Nucleus accumbens (tissue), 56 donors: Measurements from ENCODE around the gene FAM200C.

Experiments
- DNase-seq, 56 donors: peaks; one replicate each; lab custom pipeline; 2025; lab: John Stamatoyannopoulos, UW

The FAM200C gene

DNA sequence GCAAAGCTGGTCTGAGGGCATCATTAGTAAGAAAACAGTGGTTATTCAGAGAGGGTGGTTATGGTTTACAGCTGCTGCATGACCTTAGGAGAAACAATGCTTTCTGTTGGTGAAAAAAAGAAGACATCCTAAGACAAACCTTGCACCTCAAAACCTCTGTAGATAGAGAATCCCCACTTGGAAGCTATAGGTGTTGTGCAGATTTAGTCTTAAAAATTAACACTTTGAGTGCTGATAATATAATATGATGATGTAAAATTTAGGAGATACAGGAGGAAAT lies 20.4 kb upstream of the FAM200C start:
- DNase-seq = no peak

- no peak for DNase-seq
These were observed 19.8 kb upstream of the FAM200C start for GRCh38 chr5:160419458-160420330.

- peak in 55 of 56 donors; percentile 16 to 94 (median 85) for DNase-seq
These were observed 19.0 kb upstream of the FAM200C start, which contains the start of gene SLU7 for GRCh38 chr5:160418561-160419457. SLU7 (minus strand) TSS chr5:160419081; CDS start chr5:160415294, 3,787 bp downstream.

DNA sequence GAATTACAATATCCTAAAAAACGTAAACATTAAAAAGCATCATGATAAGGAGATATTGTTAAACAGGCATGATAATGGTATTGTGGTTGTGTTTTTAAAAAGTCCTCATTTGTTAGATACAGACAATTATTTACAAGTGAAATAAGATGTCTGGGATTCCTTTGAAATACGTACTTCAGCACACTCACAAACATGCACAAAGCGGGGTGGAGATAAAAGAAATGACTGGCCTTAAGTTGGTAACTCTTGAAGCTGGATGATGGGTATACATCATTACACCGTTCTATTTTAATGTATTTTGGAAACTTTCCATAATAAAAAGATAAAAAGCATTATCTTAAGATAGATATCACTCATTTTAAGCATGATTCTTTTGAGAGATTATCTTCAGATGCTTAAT lies 1.0 kb downstream of the FAM200C start:
- no peak for DNase-seq

DNA sequence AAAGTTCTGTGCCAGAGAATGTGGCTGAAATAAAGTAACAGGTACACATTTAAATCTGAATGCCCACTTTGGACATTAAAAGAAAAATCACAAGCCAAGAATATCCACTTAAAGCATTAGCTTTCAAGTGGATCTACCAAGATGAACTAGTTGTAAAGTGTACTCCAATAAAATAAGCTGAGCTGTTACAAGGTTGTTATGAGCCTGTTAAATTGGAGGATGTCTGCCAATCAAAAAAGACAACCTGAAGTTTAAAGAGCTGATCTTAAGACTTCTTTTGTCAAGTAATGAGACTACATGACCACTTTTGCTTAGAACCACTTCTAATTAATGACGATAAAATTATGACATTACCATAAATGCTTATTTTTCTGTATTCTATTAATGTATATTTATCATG lies 2.4 kb downstream of the FAM200C start:
- no peak for DNase-seq

GRCh38 chr5:160395111-160395510 lies 4.7 kb downstream of the FAM200C start:
- no peak for DNase-seq

DNA sequence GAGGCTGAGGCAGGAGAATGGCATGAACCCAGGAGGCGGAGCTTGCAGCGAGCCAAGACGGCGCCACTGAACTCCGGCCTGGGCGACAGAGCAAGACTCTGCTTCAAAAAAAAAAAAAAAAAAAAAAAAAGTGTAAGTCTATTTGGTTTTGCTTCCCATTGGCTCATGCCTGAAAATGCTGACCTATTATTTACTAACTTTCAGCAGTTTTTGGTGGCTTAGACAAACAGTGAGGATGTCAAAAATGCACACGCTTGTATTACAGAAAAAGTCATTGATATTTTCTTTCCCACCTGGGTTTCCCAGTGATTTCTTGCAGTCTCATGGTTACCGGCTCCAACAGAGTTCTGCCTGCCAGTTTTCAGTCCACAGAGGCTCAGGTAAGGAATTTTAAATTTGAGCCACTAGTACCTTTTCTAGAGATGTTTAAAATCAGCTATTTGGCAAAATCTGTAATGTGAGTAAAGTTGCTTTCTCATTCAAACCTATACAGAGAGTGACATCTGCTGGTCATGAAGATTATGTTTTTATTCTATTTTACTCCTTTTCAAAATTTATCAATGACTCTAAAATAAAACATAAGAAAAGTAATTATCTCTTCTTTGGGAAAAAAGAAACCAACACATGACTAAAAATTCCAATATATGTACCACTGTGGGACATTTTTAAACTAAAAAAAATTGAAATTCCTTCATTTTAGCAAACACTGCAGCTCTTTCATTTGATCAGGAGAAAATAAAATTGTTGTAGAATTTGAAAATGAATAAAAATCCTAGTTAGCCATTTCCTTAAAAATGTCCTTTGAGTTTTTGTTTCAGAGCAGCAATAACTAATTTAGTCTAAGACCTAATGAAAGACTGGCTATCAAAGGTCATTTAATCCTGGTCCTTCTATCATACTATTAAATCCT lies 8.8 kb downstream of the FAM200C start:
- no peak for DNase-seq

- no peak for DNase-seq
These were observed 12.4 kb downstream of the FAM200C start for GRCh38 chr5:160387445-160387844.

- no peak for DNase-seq
These were observed 14.4 kb downstream of the FAM200C start for GRCh38 chr5:160385496-160385895.

DNA sequence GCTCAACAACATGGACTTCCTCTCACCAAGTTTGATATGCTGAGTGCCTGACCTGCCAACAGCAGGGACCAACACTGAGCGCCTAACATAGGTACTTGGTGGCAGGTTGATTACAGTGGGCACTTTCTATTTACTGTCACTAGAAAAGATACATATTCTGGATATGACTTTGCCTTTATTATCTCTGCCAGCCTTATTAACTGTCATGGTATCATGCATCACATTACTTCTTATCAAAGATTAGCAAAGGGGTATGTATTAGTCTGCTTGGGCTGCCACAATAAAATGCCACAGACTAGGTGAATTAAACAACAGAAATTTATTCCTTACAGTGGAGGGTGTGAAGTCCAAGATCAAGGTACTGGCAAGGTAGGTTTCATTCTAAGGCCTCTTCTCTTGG lies 15.2 kb downstream of the FAM200C start:
- DNase-seq = no peak

- no peak for DNase-seq
These were observed 17.5 kb downstream of the FAM200C start for GRCh38 chr5:160382346-160382745.

- no peak for DNase-seq
These were observed 19.8 kb downstream of the FAM200C start for GRCh38 chr5:160380041-160380440.

- no peak for DNase-seq
These were observed 20.3 kb downstream of the FAM200C start for GRCh38 chr5:160379511-160379910.

- no peak for DNase-seq
These were observed 21.5 kb downstream of the FAM200C start for GRCh38 chr5:160378330-160378729.

DNA sequence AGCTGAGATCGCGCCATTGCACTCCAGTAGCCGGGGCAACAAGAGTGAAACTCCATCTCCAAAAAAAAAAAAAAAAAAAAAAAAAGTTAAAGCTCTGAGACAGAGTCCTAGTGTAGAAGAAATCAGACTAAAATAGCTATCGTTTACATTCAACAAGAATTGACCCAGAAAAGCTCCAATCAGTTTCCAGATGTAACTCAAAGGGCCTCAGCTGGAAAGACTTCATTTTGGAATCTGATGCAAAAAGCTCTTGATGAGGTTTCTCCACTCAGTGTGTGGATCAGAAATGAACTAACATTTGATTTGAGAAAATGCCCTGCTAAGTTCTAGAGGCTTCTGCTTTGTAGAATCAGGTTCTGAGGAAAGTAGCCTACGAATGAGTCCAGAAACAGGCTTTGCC lies 22.2 kb downstream of the FAM200C start:
- DNase-seq = no peak

- DNase-seq = no peak
These were observed 23.4 kb downstream of the FAM200C start for GRCh38 chr5:160376416-160376815.

GRCh38 chr5:160375701-160376100 lies 24.2 kb downstream of the FAM200C start:
- no peak for DNase-seq

- no peak for DNase-seq
These were observed 24.7 kb downstream of the FAM200C start for GRCh38 chr5:160375166-160375565.

GRCh38 chr5:160371294-160371693 lies 28.6 kb downstream of the FAM200C start:
- DNase-seq = no peak

DNA sequence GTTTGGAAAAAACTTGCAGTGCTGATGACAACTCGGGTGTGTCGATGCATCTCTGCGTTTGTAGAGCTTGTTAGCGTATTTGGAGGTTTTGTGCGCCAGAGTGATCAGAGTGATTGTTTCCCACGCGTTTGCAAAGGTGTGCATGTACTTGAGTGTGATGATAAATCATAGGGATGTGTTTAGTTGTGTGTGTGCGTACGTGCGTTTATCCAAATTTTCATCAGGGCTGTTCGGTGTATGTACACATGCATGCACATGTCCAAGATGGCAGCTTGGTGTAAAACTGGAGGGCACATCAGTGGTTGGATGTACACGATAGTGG lies 29.2 kb downstream of the FAM200C start:
- DNase-seq = peak in 3 of 56 donors; percentile 21 to 42 (median 41)
